ENCODE data around the gene ANKRD29.

DNA sequence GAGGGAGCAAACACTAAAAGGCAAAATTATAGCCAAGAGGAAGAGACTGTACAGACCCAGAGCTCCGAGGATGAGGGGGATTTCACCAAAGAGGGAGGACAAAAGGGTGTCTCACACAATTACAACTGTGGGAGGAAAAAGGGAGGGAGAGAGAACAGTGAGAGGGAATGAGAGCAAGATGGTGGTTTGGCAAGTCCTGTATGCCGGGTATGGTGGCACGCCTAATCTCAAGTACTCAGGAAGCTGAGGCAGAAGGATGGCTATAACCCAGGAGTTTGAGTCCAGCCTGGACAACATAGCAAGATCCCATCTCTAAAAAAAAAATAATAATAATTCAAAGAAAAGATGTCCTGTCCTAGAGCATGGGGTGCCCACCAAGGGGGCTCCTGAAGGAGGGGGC, 110.7 kb downstream of the ANKRD29 start:
- TF ChIP-seq SIN3A (IDR thresholded peaks at IDR 0.05; ENCODE audit: borderline replicate concordance, low read depth, low read length), result no peak
- TF ChIP-seq JUND (IDR thresholded peaks at IDR 0.05), result no peak
- TF ChIP-seq YY1 (IDR thresholded peaks at IDR 0.05; ENCODE audit: low read depth), result no peak
- no peak for TF ChIP-seq EP300 (IDR thresholded peaks at IDR 0.05; ENCODE audit: borderline replicate concordance in 1 of 2, low read depth in 1 of 2, low read length in 1 of 2)
- TF ChIP-seq USF1 (IDR thresholded peaks at IDR 0.05; ENCODE audit: borderline replicate concordance, low read depth), result no peak
- TF ChIP-seq CTCF (IDR thresholded peaks at IDR 0.05), result no peak
- TF ChIP-seq SMC3 (IDR thresholded peaks at IDR 0.05; ENCODE audit: low read depth, low read length), result no peak

Data from SK-N-SH (cell line).